SKM-1 (cell line): ENCODE results near the gene TACR2.

ENCODE experiments used
- DNase-seq: peaks from one replicate; lab custom pipeline; 2025; ENCODE audit not compliant: unreplicated experiment; lab: John Stamatoyannopoulos, UW

The TACR2 gene

GRCh38 chr10:69416695-69417094 lies at the start of gene TACR2:
TSS of gene TACR2 (minus strand) at chr10:69416918. CDS start at chr10:69416323, 595 bp downstream.
- DNase-seq, result no peak

DNA sequence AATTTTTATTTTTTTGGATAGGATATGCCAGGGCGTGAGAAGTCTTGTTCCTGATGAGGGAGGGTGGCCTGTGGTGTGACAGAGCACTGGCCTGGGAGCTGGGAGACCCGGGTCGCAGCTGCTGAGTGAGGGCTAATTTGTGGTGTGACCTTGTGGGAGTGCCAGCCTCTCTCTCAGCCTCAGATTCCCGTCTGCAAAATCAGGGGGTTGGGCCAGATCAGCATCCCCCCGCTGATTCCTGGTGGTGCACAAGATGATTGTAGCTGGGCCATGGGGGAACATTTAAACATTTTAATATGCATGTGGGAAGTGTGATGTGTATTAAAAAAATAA lies 49.4 kb upstream of the TACR2 start:
- no peak for DNase-seq

DNA sequence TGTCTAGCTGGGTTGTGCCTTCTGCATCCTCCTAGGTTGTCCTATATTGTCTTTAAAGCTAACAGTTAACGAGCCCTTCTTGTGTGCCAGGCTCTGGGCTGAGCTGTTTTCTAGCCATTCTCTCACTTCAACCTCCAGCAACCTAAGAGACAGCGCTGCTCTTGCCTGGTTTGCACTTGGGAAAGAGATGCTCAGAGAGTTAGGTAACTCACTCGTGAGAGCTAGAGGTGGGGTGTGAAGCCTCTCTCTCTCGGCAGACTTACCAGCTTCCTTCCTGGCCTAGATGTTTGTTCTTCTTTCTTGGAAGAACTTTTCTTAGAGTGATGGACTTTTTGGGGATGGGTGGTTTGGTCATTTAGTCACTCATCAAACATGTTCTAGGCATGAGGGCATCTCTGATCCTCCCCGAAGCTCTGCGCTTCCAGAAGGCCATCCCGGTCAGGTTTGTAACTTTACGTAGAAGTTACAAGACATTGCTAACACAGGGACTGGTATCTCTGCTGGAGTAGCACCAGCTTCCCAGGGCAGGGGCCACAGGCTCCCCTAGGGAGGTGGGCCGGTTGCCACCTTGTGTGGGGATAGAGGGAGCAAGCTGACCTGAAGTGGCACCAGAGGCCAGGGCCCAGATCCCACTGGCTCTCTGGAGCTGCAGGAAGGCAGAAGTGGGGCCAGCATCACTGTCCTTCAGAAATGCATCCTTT lies 48.9 kb upstream of the TACR2 start:
- peak; percentile 44 for DNase-seq

- no peak for DNase-seq
Observed at GRCh38 chr10:69464801-69465401, 48.2 kb upstream of the TACR2 start.

DNA sequence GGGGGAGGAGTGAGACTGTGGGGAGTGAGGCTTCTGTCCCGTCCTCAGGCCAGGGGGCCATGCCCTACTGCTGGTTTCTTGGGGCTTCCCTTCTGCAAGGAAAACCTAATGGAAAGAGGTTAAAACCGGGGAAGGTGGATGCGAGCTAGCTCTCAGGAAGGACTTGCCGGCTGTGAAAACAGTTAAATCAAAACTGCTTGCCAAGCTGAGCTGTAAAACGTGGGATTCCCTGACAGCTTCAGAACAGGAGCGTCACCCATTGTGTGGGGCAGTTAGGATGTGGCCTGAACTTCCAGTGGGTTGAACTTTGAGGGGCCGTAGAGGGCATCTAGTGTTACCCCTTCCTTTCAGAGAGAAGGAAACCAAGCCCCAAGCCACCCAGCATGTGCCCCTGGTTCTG lies 47.7 kb upstream of the TACR2 start:
- no peak for DNase-seq

DNA sequence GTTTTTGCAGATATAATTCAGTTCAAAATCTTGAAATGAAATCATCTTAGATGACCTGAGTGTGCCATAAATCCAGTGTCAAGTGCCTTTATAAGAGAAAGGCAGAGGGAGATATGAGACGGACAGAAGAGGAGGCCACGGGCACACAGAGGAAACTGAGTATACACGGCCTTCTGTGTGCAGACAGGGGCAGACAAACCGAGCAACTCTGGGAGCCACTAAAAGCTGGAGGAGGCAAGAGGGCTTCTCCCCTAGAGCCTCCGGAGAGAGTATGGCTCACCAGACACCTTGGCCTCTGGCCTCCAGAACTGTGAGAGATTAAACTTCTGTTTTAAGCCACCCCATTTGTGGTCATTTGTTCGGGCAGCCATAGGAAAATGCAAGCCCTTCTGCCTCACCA lies 47.2 kb upstream of the TACR2 start:
- DNase-seq, result no peak

DNA sequence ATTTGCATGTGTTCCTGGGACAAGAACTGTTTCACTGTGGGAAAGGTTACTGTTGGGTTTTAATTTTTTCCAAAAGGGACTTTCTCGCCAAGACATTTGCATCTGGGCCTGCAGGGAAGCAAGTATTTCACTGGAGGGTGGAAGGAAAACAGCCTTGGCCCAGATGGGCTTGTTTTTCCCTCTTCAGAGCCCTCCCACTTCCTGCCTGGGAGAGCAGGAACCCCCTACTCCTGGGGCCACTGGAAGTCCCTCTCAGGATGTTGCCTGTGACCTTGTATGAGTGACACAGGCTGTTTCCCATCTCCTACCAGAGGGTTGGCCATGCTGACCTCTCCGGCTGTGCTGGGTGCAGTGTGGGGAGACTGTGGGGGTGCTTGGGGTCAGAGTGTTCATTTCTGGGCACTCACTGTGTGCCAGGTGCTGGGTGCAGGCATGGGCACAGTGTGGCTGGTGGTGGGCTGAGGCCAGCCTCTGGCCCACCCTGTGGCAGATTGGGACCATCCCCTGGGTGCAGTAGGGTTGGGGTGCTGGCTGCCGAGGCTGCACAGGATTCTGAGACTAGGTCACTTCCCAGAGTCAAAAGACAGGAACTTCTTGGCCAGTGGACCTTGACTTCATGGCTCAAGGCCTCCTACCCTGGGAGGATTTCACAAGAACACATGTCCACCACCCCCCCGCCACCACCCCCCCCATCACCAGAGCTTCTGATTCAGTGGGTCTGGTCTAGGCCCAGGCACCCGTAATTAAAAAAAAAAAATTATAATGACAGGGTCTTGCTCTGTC lies 44.7 kb upstream of the TACR2 start:
- no peak for DNase-seq

DNA sequence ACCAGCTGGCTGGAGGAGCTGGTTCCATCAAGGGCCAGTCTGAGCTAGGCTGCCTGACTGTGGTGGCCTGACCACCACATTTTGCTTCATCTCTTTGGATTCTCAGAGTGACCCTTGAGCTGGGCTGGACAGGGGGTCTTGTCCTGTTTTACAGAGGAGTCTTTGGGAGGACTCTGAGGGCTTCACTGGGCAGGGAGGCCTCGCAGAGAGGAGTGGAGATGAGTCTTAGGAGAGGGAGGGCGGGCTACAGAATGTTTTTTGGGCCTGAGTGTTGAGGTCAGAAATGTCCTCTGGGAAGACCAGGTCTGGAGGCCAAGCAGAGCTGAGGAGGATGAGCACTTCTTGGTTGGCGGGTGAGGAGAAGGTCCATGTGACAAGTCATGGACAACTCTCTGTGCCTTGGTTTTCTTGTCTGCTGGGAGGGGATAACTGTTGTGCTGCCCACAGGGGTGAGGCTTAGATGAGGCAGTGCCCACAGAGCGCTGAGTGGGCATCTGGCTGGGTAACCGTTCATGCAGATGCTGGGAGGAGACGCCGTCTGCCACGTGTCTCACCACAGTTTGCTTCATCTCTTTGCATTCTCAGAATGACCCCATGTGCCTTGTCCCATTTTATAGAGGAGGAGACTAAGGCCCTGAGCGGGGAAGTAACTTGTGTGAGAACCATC lies 44.0 kb upstream of the TACR2 start:
- no peak for DNase-seq

DNA sequence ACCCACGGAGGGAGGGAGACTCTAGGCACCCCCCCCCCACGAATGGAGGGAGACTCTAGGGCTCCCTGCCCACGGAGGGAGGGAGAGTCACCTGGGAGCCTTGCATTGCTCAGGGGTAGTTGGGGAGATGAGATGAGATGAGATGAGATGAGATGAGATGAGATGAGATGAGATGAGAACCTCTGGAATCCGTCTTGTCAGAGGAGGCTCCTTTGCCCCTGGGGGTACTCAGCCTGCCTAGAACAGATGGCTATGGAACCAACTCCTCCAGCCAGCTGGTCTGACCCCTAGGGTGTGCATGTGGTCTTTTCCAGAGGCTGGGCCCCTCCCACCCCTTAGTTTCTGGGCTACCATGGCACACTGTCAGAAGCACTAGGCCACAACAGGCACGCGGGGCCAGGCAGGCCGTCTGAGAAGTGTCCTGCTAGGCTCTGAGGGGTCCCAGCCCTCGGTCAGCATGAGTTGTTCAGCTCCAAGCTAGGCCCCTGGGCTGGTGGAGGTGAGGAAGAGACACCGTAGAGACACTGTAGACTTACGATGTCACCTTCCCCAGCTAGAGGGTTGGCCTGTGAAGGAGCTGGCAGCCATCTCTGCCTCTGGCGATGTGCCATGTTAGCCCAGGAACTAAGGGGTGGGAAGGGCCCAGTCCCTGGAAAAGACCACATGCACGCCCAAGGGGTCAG lies 43.3 kb upstream of the TACR2 start:
- DNase-seq, result no peak

GRCh38 chr10:69459101-69459790 lies 42.5 kb upstream of the TACR2 start:
- DNase-seq, result no peak

DNA sequence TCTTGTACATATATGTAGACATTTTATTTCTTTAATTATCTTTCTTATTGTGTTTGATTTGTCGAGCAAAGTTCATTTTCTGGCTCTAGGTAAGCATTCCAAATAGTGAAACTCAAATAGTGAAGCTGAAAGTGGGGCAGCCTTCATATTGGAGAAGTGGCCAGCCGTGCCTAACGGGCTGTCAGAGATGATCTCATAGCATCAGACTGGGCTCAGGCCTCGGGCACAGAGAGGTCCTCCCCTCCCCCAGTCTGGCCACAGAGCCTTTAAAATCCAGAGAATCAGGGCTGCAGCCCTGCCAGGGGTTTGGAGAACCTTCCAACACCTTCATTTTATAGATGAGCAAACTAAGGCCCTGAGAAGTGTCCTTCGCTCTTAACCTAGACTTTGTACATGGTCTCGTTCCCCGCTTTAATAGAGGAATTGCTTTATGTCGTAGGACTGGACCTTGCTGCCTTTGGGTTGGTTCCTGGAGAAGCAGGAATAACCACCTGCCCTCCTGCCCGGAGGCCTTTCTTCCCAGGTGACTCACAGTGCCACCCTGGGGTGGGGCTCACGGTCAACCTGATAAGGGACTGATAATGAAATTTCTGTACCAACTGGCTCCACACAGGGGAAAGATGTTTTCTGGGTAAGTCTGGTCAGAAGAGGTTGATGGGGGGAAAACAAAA lies 41.8 kb upstream of the TACR2 start:
- peak; percentile 20 for DNase-seq

- no peak for DNase-seq
Observed at GRCh38 chr10:69457771-69458237, 41.1 kb upstream of the TACR2 start.

GRCh38 chr10:69456880-69457693 lies 40.4 kb upstream of the TACR2 start:
- no peak for DNase-seq

- DNase-seq, result no peak
Observed at GRCh38 chr10:69455006-69455763, 38.5 kb upstream of the TACR2 start.

- DNase-seq, result no peak
Observed at GRCh38 chr10:69453795-69454194, 37.1 kb upstream of the TACR2 start.

GRCh38 chr10:69452676-69453415 lies 36.1 kb upstream of the TACR2 start:
- no peak for DNase-seq

DNA sequence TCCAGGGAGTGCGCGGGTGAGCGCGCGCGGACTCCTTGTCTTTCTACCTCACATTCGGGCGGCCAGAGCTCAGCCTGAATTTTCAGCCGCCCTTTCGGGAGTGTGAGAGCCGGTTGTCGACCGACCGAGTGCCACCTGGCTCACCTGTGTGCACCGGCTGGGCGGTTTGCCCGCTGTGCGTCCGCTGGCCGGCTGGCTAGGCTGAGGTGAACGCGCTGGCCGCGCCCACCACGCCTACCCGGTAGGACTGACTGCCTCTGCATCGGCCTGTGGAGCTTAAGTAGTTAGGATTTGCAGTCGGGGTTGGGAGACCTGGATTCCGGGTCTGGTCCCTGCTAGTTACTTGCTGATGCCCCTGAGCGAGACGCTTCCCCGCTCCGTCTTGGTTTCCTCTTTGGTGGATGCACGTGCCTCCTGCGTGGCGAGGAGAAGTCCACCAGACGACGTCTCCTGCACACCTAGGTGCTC lies 35.1 kb upstream of the TACR2 start:
- no peak for DNase-seq
